Peyer's patch (tissue), 4 donors: ENCODE results near the gene CFAP97.

Experiments used
- CTCF ChIP-seq, 6 experiments: fragments of 450-650 bp in 4 of 6; fragments of 200-600 bp in 2 of 6; sonication (generic) in 1 of 6; IDR thresholded peaks; one replicate each; pipeline ENCODE4 v1.5.1; 2017 to 2019; ENCODE audit warnings: antibody characterized with exemption in 6 of 6, mild to moderate bottlenecking in 3 of 6, moderate library complexity in 1 of 6
- POLR2A ChIP-seq, 2 donors: fragments of 450-650 bp; IDR thresholded peaks; one replicate each; pipeline ENCODE4 v1.5.1; 2017; ENCODE audit warnings: antibody characterized with exemption in 2 of 2, mild to moderate bottlenecking in 2 of 2, moderate library complexity in 2 of 2

- TF ChIP-seq CTCF (IDR thresholded peaks at IDR 0.05) (peak; percentile 43 to 67 (median 59)), POLR2A (IDR thresholded peaks at IDR 0.05) (peak; percentile 92 to 96)
These were observed 60.7 kb downstream of the CFAP97 start, which contains the start of gene SLC25A4 for GRCh38 chr4:185142912-185143600.
